ENCODE results near the gene ORAI3. TPM values are rescaled to one million over a fixed set of nuclear protein-coding genes. Genes with fewer than 3 reads are reported as not detected.

Gene ORAI3
- total RNA-seq, 1 experiment from 2014 or later = 5.7 TPM

GRCh38 chr16:30942426-30942806 lies 6.5 kb upstream of the ORAI3 start:
- Histone ChIP-seq H3K79me2 (ENCODE audit: low read length) (no peaks in the 10 kb centered on the region), H4K20me1 (ENCODE audit: low read length) (no peaks in the 10 kb centered on the region), H3F3A (ENCODE audit: low read length, unreplicated experiment) (no peaks in the 10 kb centered on the region), H2AFZ (ENCODE audit: low read length) (no peak overlapping the region), H3K4me2 (ENCODE audit: low read length) (peak overlapping the region; percentile 48; the same call in 1 of the 2 replicates), H3K9ac (ENCODE audit: low read length) (no peak overlapping the region), H3K36me3 (ENCODE audit: low read depth, low read length) (peaks cover 3% of the 10 kb centered on the region; the same call in 1 of the 2 replicates), H3K4me1 (ENCODE audit: insufficient read depth, low read length) (peaks cover 8% of the 10 kb centered on the region; the same call in 1 of the 2 replicates), H3K4me3 (ENCODE audit: low read length) (no peak overlapping the region), H3K9me2 (replicated peaks; ENCODE audit: low read length) (no peaks in the 10 kb centered on the region), H3K27me3 (ENCODE audit: low read length) (no peaks in the 10 kb centered on the region), H3K27ac (ENCODE audit: low read length) (0 out of 2 replicates have a peak overlapping the region, but pooled peaks have one; percentile 16), H3K9me3 (ENCODE audit: low read length) (no peaks in the 10 kb centered on the region)
- ATAC-seq (no peak), DNase-seq (no peak)
- intact Hi-C loops (cut with micrococcal nuclease) = no loop called here
- BruUV-seq (replicated peaks) = no TSS peak
- CTCF ChIA-PET = interaction anchor here (0.6 to 1.3 kb wide), 6 partner anchors 12 to 926 kb away, joined by 3 to 7 read pairs (median 3); partner anchors contain the start of gene HSD3B7
- POLR2A ChIA-PET (ENCODE audit: unreplicated experiment) = no interaction called here
- no peak for TF ChIP-seq EZH2 (IDR thresholded peaks at IDR 0.05; ENCODE audit: low read length, unreplicated experiment)
- TF ChIP-seq EZH2phosphoT487 (IDR thresholded peaks at IDR 0.05; ENCODE audit: borderline replicate concordance, low read length) = no peak
- TF ChIP-seq, protein P1, sequence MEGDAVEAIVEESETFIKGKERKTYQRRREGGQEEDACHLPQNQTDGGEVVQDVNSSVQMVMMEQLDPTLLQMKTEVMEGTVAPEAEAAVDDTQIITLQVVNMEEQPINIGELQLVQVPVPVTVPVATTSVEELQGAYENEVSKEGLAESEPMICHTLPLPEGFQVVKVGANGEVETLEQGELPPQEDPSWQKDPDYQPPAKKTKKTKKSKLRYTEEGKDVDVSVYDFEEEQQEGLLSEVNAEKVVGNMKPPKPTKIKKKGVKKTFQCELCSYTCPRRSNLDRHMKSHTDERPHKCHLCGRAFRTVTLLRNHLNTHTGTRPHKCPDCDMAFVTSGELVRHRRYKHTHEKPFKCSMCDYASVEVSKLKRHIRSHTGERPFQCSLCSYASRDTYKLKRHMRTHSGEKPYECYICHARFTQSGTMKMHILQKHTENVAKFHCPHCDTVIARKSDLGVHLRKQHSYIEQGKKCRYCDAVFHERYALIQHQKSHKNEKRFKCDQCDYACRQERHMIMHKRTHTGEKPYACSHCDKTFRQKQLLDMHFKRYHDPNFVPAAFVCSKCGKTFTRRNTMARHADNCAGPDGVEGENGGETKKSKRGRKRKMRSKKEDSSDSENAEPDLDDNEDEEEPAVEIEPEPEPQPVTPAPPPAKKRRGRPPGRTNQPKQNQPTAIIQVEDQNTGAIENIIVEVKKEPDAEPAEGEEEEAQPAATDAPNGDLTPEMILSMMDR (conservative IDR thresholded peaks at IDR 0.05; ENCODE audit: low read depth, low read length) = no peak

DNA sequence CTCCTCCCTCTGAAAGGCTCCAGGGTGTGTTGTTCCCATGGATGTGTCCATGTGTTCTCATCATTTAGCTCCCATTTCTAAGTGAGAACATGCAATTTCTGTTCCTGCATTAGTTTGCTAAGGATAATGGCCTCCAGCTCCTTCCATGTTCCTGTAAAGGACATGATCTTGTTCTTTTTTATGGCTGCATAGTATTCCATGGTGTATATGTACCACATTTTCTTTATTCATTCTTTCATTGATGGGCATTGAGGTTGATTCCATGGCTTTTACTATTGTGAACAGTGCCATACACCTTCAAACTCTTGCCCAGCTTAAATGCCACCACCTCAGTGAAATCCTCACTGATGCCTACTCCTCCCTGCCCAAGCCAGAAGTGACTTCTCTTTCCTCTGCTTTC lies 4.5 kb upstream of the ORAI3 start:
- CTCF ChIA-PET = no interaction called here
- POLR2A ChIA-PET (ENCODE audit: unreplicated experiment) = no interaction called here
- H3K27ac ChIP-seq (ENCODE audit: low read length) = no peak overlapping the region

More for the DNA sequence above, 4.5 kb upstream of the ORAI3 start:
- Histone ChIP-seq H3K9ac (ENCODE audit: low read length) (no peak overlapping the region), H3K4me2 (ENCODE audit: low read length) (no peak overlapping the region), H3K27me3 (ENCODE audit: low read length) (no peaks in the 10 kb centered on the region), H4K20me1 (ENCODE audit: low read length) (no peaks in the 10 kb centered on the region), H3K9me2 (replicated peaks; ENCODE audit: low read length) (no peaks in the 10 kb centered on the region), H3F3A (ENCODE audit: low read length, unreplicated experiment) (no peaks in the 10 kb centered on the region), H3K4me3 (ENCODE audit: low read length) (no peak overlapping the region), H3K36me3 (ENCODE audit: low read depth, low read length) (peaks cover 3% of the 10 kb centered on the region; the same call in 1 of the 2 replicates), H3K79me2 (ENCODE audit: low read length) (no peaks in the 10 kb centered on the region), H3K4me1 (ENCODE audit: insufficient read depth, low read length) (peaks cover 8% of the 10 kb centered on the region; the same call in 1 of the 2 replicates), H2AFZ (ENCODE audit: low read length) (no peak overlapping the region), H3K9me3 (ENCODE audit: low read length) (no peaks in the 10 kb centered on the region)
- DNase-seq (no peak), ATAC-seq (no peak)
- intact Hi-C loops (cut with micrococcal nuclease) = no loop called here
- TF ChIP-seq EZH2phosphoT487 (IDR thresholded peaks at IDR 0.05; ENCODE audit: borderline replicate concordance, low read length) (no peak), EZH2 (IDR thresholded peaks at IDR 0.05; ENCODE audit: low read length, unreplicated experiment) (no peak)
- TF ChIP-seq, protein P1 (conservative IDR thresholded peaks at IDR 0.05; ENCODE audit: low read depth, low read length) = no peak
- BruUV-seq (replicated peaks) = no TSS peak
